HG03060 (cell line): ENCODE results near the gene SPATA45.
"Not testable (repeated sequence)": the region's sequence is repeated elsewhere in the genome, so short reads cannot be mapped to it uniquely, and the experiment has no call there.

Experiments
- ATAC-seq: cut with Tn5 transposase; IDR thresholded peaks from one replicate; pipeline ENCODE4 v1.9.1; 2021; ENCODE audit warnings: low read depth, moderate number of reproducible peaks; ENCODE audit not compliant: unreplicated experiment

SPATA45 gene

DNA sequence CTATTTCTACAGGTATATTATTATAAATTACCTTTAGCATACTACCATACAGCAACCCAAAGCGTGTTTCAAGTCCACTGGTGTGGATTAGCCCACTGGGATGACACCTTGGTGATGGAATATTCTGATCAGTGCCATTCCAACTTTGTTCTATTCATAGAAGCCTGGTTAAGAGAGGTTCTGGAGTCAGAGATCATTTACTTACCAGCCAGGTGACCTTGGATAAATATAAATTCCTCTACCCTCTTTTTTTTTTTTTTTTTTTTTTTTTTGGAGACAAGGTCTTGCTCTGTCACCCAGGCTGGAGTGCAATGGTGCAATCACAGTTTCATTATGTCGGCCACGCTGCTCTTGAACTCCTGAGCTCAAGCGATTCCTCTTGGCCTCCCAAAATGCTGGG lies at the start of gene SPATA45:
TSS of gene SPATA45 (minus strand) at position 101 of the 400 bp plus-strand sequence. CDS start 11,500 bp downstream, outside the sequence.
- no peak for ATAC-seq

GRCh38 chr1:212892108-212892507 lies 44.7 kb upstream of the SPATA45 start:
- no peak for ATAC-seq

GRCh38 chr1:212884592-212884991 lies 37.1 kb upstream of the SPATA45 start:
- ATAC-seq: no peak

DNA sequence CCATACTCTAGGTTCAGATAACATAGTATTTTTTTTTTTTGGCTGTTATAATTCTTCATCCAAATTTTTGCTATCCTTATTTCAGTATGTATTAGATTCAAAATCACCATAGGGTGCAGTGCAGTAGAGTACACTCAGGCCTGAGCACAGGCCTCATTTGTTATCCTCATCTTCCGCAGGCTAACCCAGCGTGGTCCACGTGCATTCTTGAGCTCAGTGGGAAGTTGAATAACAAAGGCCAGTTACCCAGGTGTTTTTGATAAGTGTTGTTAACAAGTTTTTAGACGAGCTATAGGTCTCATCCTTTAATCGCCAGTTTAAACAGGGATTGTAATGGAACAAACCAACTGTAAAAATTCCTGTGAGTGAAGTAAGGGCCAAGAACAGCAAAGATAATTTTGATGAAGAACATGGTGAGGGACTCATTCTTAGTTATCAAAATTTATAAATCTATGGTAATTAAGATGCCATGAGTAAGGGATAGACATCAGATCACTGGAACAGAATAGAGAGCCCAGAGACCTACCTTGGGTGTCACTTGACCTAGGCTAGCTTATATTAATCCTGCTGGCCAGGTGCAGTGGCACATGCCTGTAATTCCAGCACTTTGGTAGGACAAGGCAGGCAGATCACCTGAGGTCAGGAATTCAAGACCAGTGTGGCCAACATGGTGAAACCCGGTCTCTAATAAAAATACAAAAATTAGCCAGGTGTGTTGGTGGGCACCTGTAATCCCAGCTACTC lies 32.7 kb upstream of the SPATA45 start:
- ATAC-seq: no peak

- ATAC-seq: no peak
These were observed 31.0 kb upstream of the SPATA45 start for GRCh38 chr1:212878418-212878817.

DNA sequence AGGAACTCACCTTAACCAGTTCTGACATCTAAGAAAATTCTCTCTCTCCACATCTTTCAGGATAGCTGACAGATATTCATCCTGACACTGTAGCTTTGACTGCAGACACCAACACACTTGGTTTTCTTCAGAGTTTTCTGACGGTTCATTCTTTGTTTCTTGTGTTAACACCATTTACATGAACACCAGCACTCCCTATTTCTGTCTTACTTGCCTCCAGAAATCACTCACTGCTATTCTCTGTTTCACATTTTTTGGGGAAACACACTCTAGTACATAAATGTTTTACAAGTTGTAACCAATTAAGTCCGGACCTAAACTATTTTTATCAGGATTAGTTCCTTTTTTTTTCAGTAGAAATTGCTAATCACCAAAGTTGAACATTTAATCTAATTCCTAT lies 26.1 kb upstream of the SPATA45 start:
- ATAC-seq: peak; percentile 62

DNA sequence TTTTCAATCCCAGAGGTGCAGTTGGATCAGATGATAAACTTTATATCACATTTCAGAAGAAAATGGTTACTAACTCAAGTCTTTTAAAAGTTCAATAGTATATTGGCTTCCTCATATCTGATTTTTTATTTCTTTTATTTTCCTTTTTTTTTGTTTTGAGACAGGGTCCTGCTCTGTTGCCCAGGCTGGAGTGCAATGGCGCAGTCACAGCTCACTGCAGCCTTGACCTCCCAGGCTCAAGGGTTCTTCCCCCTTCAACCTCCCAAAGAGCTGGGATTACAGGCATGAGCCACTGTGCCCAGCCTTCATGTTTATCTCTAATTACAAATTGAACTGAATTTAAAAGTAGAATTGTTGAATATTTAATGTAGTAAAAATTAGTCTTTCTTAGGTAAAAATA lies 24.5 kb upstream of the SPATA45 start:
- no peak for ATAC-seq

- ATAC-seq: no peak
These were observed 19.7 kb upstream of the SPATA45 start for GRCh38 chr1:212867192-212867591.

- ATAC-seq: no peak
These were observed 16.8 kb upstream of the SPATA45 start for GRCh38 chr1:212864201-212864600.

DNA sequence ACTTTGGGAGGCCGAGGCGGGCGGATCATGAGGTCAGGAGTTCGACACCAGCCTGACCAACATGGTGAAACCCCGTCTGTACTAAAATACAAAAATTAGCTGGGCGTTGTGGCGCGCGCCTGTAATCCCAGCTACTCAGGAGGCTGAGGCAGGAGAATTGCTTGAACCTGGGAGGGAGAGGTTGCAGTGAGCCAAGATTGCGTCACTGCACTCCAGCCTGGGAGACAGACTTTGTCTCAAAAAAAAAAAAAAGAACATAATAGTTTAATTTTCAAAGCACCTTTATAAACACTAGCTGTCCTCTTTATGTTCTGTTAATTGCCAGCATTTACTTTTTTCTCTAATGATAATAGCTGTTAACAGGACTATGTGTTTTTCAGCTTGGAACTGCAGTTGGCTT lies 15.9 kb upstream of the SPATA45 start:
- not testable (repeated sequence) for ATAC-seq

DNA sequence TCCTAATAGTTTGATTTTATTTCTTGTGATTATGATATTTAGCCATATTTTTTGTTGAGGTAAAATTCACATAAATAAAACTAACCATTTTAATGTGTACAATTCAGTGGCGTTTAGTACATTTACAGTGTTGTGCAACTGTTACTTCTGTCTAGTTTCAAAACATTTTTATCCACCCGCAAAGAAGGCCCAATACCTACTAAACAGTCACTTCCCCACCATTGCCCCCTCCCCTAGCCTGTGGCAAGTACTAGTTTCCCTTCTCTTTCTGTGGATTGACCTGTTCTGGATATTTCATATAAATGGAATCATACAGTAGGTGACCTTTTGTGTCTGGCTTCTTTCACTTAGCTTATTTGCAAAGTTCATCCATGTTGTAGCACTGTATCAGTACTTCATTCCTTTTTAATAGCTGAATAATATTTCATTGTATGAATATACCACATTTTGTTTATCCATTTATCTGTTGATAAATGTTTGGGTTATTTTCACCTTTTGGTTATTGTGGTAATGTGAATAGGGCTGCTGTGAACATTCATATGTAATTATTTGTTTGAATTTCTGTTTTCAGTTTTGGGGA lies 14.8 kb upstream of the SPATA45 start:
- no peak for ATAC-seq

GRCh38 chr1:212860713-212861581 lies 13.5 kb upstream of the SPATA45 start:
- no peak for ATAC-seq

GRCh38 chr1:212858461-212859265 lies 11.2 kb upstream of the SPATA45 start:
- ATAC-seq: no peak

- ATAC-seq: peak; percentile 65
These were observed 10.6 kb upstream of the SPATA45 start, which contains the start of gene FLVCR1 for GRCh38 chr1:212857992-212858460. Gene FLVCR1, plus strand, starts transcription at chr1:212858275. Its CDS starts 178 bp downstream, at chr1:212858453.

GRCh38 chr1:212856755-212857154 lies 9.3 kb upstream of the SPATA45 start:
- no peak for ATAC-seq

- no peak for ATAC-seq
These were observed 6.2 kb upstream of the SPATA45 start for GRCh38 chr1:212853658-212854057.

DNA sequence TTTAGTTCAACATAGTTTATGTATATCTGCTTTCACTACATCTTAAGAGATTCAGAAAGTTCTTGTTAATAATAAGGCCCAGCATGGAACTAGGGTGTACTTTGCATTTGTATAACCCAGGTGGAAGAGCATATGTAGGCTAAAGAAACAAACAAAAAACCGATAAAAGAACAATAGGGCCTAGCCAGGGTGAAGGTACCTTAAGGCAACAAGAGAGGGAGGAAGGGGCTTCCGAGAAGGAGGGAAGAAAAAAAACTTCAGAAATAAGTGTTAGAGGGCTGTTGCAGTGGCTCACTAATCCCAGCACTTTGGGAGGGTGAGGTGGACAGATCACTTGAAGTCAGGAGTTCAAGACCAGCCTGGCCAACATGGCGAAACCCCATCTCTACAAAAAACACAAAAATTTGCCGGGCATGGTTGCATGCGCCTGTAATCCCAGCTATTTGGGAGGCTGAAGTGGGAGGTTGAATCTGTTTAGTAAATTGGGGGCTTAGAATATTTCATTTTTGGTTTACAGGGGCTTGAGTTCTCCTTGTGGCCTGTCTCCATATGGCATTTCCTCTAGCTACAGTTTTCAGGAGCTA lies 4.7 kb upstream of the SPATA45 start:
- ATAC-seq: no peak

- not testable (repeated sequence) for ATAC-seq
These were observed 2.9 kb downstream of the SPATA45 start for GRCh38 chr1:212844521-212844920.

DNA sequence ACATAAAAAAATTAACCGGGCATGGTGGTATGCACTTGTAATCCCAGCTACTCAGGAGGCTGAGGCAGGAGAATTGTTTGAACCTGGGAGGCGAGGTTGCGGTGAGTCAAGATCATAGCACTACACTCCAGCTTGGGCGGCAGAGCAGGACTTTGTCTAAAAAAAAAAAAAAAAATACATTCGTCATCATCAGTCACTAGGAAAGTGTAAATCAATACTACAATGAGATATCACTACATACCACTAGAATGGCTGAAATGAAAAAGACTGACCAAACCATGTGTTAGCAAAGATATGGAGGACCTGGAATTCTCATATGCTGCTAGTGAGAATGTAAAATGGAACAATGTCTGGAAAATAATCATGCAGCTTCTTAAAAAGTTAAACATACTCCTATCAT lies 9.3 kb downstream of the SPATA45 start:
- no peak for ATAC-seq
